Measurements from ENCODE around the gene OR2A5.

OR2A5 gene

DNA sequence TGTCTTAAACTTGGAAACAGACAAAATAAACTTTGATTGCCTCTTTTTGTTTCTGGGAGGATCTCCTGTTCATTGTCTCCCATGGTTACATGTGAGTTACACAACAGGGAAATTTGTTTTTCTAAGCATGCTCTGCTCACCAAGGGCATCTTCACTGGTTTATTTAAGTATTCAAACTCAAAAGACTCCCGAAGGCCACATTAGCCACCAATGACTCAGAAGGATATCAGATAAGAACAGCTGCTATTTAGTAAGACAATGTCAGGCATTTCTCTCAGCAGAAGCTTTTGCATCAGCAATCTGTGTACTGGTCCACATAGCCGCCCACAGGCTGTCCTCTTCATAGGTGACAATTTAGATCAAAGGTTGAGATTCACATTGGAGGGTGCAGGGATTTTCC lies 29.3 kb upstream of the OR2A5 start:
- Histone ChIP-seq H3K27me3 (ENCODE audit: control insufficient read depth, insufficient read depth, low read length) (no peaks in the 10 kb centered on the region), H3K4me3 (ENCODE audit: low read length) (no peak overlapping the region), H3K27ac (ENCODE audit: low read length) (no peak overlapping the region), H3K9me3 (ENCODE audit: control insufficient read depth, low read depth, low read length) (no peaks in the 10 kb centered on the region), H3K4me1 (ENCODE audit: control insufficient read depth, low read depth, low read length) (peaks cover 4% of the 10 kb centered on the region), H3K36me3 (ENCODE audit: control insufficient read depth, low read depth, low read length) (no peaks in the 10 kb centered on the region), H3K9ac (ENCODE audit: low read length) (no peak overlapping the region)

- H3K36me3 ChIP-seq (ENCODE audit: control insufficient read depth, low read depth, low read length), result no peaks in the 10 kb centered on the region
These were observed 28.4 kb upstream of the OR2A5 start for GRCh38 chr7:144020340-144020739.

DNA sequence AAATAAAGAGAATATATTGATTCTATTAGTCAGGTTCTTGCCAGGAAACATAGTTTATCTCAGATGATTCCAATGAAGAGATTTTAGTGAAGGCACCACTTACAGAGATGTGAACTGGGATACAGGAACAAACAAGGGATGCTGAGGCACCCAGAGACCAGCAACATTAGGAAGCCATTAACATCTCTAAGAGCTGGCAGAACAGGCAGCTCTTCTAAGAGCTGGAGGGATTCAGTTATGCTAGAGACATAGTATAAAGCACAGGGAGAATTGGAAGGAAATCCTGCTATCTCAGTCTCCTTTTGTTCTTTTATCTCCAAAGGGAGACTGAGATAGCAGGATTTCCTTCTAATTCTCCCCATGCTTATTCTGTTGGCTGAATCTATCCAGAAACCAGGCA lies 26.6 kb upstream of the OR2A5 start:
- Histone ChIP-seq H3K27ac (ENCODE audit: low read length) (no peak overlapping the region), H3K4me3 (ENCODE audit: low read length) (no peak overlapping the region), H3K36me3 (ENCODE audit: control insufficient read depth, low read depth, low read length) (no peaks in the 10 kb centered on the region), H3K9me3 (ENCODE audit: control insufficient read depth, low read depth, low read length) (no peaks in the 10 kb centered on the region), H3K27me3 (ENCODE audit: control insufficient read depth, insufficient read depth, low read length) (no peaks in the 10 kb centered on the region), H3K4me1 (ENCODE audit: control insufficient read depth, low read depth, low read length) (peaks cover 4% of the 10 kb centered on the region), H3K9ac (ENCODE audit: low read length) (no peak overlapping the region)

More at GRCh38 chr7:144020340-144020739, 28.4 kb upstream of the OR2A5 start:
- Histone ChIP-seq H3K4me3 (ENCODE audit: low read length) (no peak overlapping the region), H3K27ac (ENCODE audit: low read length) (no peak overlapping the region), H3K9ac (ENCODE audit: low read length) (no peak overlapping the region), H3K27me3 (ENCODE audit: control insufficient read depth, insufficient read depth, low read length) (no peaks in the 10 kb centered on the region), H3K4me1 (ENCODE audit: control insufficient read depth, low read depth, low read length) (peaks cover 4% of the 10 kb centered on the region), H3K9me3 (ENCODE audit: control insufficient read depth, low read depth, low read length) (no peaks in the 10 kb centered on the region)

GRCh38 chr7:144023171-144023827 lies 25.4 kb upstream of the OR2A5 start:
- no peaks in the 10 kb centered on the region for H3K9me3 ChIP-seq (ENCODE audit: control insufficient read depth, low read depth, low read length)
- H3K36me3 ChIP-seq (ENCODE audit: control insufficient read depth, low read depth, low read length), result no peaks in the 10 kb centered on the region
- H3K9ac ChIP-seq (ENCODE audit: low read length), result no peak overlapping the region
- H3K4me3 ChIP-seq (ENCODE audit: low read length), result no peak overlapping the region
- no peaks in the 10 kb centered on the region for H3K27me3 ChIP-seq (ENCODE audit: control insufficient read depth, insufficient read depth, low read length)
- H3K4me1 ChIP-seq (ENCODE audit: control insufficient read depth, low read depth, low read length), result peaks cover 4% of the 10 kb centered on the region
- no peak overlapping the region for H3K27ac ChIP-seq (ENCODE audit: low read length)

DNA sequence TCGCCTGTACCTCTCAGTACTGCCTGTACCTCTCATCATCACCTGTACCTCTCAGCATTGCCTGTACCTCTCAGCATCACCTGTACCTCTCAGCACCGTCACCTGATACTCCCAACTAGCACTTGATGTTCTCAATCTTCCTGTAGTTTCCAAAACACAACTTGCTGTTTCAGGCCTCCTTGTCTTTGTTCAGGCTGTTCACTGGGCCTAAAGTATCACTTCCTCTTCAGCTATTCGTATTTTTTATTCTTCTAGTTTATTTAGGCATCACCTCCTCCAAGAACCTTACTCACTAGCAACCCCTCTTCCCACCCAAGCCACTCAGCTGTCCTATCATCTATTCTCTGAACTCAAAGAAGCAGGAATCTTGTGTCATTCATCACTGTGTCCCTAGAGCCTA lies 24.5 kb upstream of the OR2A5 start:
- Histone ChIP-seq H3K4me3 (ENCODE audit: low read length) (no peak overlapping the region), H3K27me3 (ENCODE audit: control insufficient read depth, insufficient read depth, low read length) (no peaks in the 10 kb centered on the region), H3K9me3 (ENCODE audit: control insufficient read depth, low read depth, low read length) (no peaks in the 10 kb centered on the region), H3K9ac (ENCODE audit: low read length) (no peak overlapping the region), H3K36me3 (ENCODE audit: control insufficient read depth, low read depth, low read length) (no peaks in the 10 kb centered on the region), H3K27ac (ENCODE audit: low read length) (no peak overlapping the region), H3K4me1 (ENCODE audit: control insufficient read depth, low read depth, low read length) (peaks cover 4% of the 10 kb centered on the region)

DNA sequence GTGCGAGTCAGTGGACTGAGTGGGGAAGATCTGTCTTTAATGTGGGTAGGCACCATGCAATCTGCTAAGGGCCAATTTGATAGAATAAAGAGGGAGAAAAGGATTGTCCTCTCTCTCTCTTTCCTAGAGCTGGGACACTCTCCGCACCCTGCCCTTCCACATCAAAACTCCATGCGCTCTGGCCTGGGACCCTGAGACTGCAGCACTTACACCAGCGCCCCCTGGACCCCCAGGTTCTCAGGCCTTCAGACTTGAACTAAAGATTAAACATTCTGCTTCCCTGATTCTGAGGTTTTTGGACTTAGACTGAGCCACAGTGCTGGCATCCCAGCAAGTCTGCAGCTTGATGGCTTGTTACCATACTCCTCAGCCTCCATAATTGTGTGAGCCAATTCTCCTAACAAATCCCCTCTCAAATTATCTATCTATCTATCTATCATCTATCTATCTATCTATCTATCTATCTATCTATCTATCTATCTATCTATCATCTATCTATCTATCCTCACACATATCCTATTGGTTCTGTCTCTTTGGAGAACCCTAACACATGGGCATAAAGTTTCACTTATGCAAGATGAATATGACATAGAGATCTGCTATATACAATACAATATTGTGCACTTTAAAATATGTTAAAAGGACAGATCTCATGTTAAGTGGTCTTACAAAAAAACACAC lies 22.4 kb upstream of the OR2A5 start:
- Histone ChIP-seq H3K27me3 (ENCODE audit: control insufficient read depth, insufficient read depth, low read length) (no peaks in the 10 kb centered on the region), H3K4me3 (ENCODE audit: low read length) (no peak overlapping the region), H3K9ac (ENCODE audit: low read length) (no peak overlapping the region)

DNA sequence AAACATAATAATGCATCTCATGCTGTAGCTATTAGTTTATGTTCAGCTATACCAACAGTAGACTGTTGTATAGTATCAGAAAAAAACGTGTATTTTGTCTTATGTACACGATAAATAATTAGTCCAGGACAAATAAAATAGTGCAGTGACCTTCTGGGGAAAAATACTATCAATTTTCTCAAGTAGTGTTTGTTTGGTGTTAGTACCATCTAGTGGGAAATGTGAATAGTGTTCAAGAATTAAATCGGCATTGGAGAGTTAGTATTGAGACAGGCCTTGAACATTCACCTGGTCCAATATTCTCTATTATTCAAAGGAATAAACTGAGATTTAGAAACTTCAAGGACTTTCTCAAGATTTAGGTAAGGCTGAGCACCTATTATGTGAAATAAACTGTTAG lies 21.7 kb upstream of the OR2A5 start:
- H3K4me1 ChIP-seq (ENCODE audit: control insufficient read depth, low read depth, low read length), result peaks cover 4% of the 10 kb centered on the region
- H3K4me3 ChIP-seq (ENCODE audit: low read length), result no peak overlapping the region
- no peaks in the 10 kb centered on the region for H3K27me3 ChIP-seq (ENCODE audit: control insufficient read depth, insufficient read depth, low read length)
- H3K27ac ChIP-seq (ENCODE audit: low read length), result no peak overlapping the region
- H3K36me3 ChIP-seq (ENCODE audit: control insufficient read depth, low read depth, low read length), result no peaks in the 10 kb centered on the region
- H3K9me3 ChIP-seq (ENCODE audit: control insufficient read depth, low read depth, low read length), result no peaks in the 10 kb centered on the region
- H3K9ac ChIP-seq (ENCODE audit: low read length), result no peak overlapping the region

More for the DNA sequence above, 22.4 kb upstream of the OR2A5 start:
- H3K36me3 ChIP-seq (ENCODE audit: control insufficient read depth, low read depth, low read length), result no peaks in the 10 kb centered on the region
- peaks cover 4% of the 10 kb centered on the region for H3K4me1 ChIP-seq (ENCODE audit: control insufficient read depth, low read depth, low read length)
- no peaks in the 10 kb centered on the region for H3K9me3 ChIP-seq (ENCODE audit: control insufficient read depth, low read depth, low read length)
- H3K27ac ChIP-seq (ENCODE audit: low read length), result no peak overlapping the region

DNA sequence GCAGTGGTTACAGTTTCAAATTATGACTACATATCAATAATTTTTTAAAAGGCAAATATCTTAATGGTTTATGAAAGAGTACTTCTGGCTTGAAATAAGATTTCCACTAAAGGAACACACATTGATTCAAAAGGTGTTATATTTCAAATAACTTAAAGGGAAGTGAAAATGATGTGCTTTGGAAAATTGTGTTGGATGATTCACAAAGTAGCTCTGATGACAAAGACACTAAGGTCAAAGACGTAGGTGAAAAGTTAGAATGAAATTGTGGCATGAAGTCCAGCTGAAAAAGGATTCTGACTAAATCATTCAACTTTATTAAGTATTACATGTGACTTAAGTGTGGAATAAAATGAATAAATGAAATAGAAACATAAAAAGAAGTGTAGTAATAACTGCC lies 20.8 kb upstream of the OR2A5 start:
- H3K9me3 ChIP-seq (ENCODE audit: control insufficient read depth, low read depth, low read length), result no peaks in the 10 kb centered on the region
- H3K4me1 ChIP-seq (ENCODE audit: control insufficient read depth, low read depth, low read length), result no peaks in the 10 kb centered on the region
- no peak overlapping the region for H3K9ac ChIP-seq (ENCODE audit: low read length)
- no peaks in the 10 kb centered on the region for H3K36me3 ChIP-seq (ENCODE audit: control insufficient read depth, low read depth, low read length)
- H3K27me3 ChIP-seq (ENCODE audit: control insufficient read depth, insufficient read depth, low read length), result no peaks in the 10 kb centered on the region
- no peak overlapping the region for H3K27ac ChIP-seq (ENCODE audit: low read length)
- H3K4me3 ChIP-seq (ENCODE audit: low read length), result no peak overlapping the region

DNA sequence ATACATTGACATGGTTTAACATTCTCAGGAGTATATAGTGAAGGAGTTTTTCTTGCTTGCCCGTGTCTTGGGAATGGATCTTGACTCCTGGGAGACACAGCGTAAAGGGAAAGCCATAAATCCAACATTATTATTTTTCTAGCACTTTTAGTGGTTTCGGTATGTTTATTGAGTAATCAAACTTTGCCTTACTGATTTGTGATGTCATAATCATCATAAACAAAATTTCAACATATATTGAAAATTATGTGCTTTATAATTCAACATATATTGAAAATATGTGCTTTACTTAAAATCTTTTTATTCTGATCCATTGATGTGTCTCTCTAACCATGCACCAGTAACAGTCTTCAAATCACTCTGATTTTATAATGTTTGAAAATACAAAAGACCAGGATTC lies 20.2 kb upstream of the OR2A5 start:
- Histone ChIP-seq H3K36me3 (ENCODE audit: control insufficient read depth, low read depth, low read length) (no peaks in the 10 kb centered on the region), H3K9me3 (ENCODE audit: control insufficient read depth, low read depth, low read length) (no peaks in the 10 kb centered on the region), H3K9ac (ENCODE audit: low read length) (no peak overlapping the region), H3K27ac (ENCODE audit: low read length) (no peak overlapping the region), H3K4me1 (ENCODE audit: control insufficient read depth, low read depth, low read length) (no peaks in the 10 kb centered on the region), H3K4me3 (ENCODE audit: low read length) (no peak overlapping the region), H3K27me3 (ENCODE audit: control insufficient read depth, insufficient read depth, low read length) (no peaks in the 10 kb centered on the region)

GRCh38 chr7:144032516-144032915 lies 16.2 kb upstream of the OR2A5 start:
- no peaks in the 10 kb centered on the region for H3K27me3 ChIP-seq (ENCODE audit: control insufficient read depth, insufficient read depth, low read length)
- no peak overlapping the region for H3K4me3 ChIP-seq (ENCODE audit: low read length)
- no peaks in the 10 kb centered on the region for H3K4me1 ChIP-seq (ENCODE audit: control insufficient read depth, low read depth, low read length)
- H3K36me3 ChIP-seq (ENCODE audit: control insufficient read depth, low read depth, low read length), result no peaks in the 10 kb centered on the region
- no peak overlapping the region for H3K27ac ChIP-seq (ENCODE audit: low read length)
- H3K9me3 ChIP-seq (ENCODE audit: control insufficient read depth, low read depth, low read length), result no peaks in the 10 kb centered on the region
- no peak overlapping the region for H3K9ac ChIP-seq (ENCODE audit: low read length)

GRCh38 chr7:144032985-144033709 lies 15.6 kb upstream of the OR2A5 start:
- Histone ChIP-seq H3K27ac (ENCODE audit: low read length) (no peak overlapping the region), H3K36me3 (ENCODE audit: control insufficient read depth, low read depth, low read length) (no peaks in the 10 kb centered on the region), H3K9ac (ENCODE audit: low read length) (no peak overlapping the region), H3K9me3 (ENCODE audit: control insufficient read depth, low read depth, low read length) (no peaks in the 10 kb centered on the region), H3K4me3 (ENCODE audit: low read length) (no peak overlapping the region), H3K27me3 (ENCODE audit: control insufficient read depth, insufficient read depth, low read length) (no peaks in the 10 kb centered on the region), H3K4me1 (ENCODE audit: control insufficient read depth, low read depth, low read length) (no peaks in the 10 kb centered on the region)

Data from iPS-18a (cell line).